Smooth muscle cell (in vitro differentiated cells): ENCODE measurements around the gene GHRH. TPM values are rescaled to one million over a fixed set of nuclear protein-coding genes. Genes with fewer than 3 reads are reported as not detected.
A peak's percentile ranks its signal among the peaks of the same experiment; 100 is the strongest.

Source experiments
- DNase-seq: peaks from one replicate; lab custom pipeline; 2025; ENCODE audit not compliant: unreplicated experiment; lab: John Stamatoyannopoulos, UW
- H2AFZ ChIP-seq: fragments of 200-600 bp; sonication (generic); 2 replicates; pipeline ENCODE4 v1.6.0; 2016; ENCODE audit warnings: antibody characterized with exemption, low read depth, mild to moderate bottlenecking
- H3F3A ChIP-seq: fragments of 200-600 bp; sonication (generic); 2 replicates; pipeline ENCODE4 v1.6.0; 2017; ENCODE audit warnings: antibody characterized with exemption, low read depth
- H3K27ac ChIP-seq: fragments of 200-600 bp; sonication (generic); 2 replicates; pipeline ENCODE4 v1.5.1; 2016; ENCODE audit warnings: low read depth, mild to moderate bottlenecking
- H3K27me3 ChIP-seq: fragments of 200-600 bp; sonication (generic); 2 replicates; pipeline ENCODE4 v1.6.1; 2016; ENCODE audit warnings: low read depth, mild to moderate bottlenecking
- H3K36me3 ChIP-seq: fragments of 200-600 bp; sonication (generic); 2 replicates; pipeline ENCODE4 v1.5.1; 2016; ENCODE audit warnings: low read depth
- H3K4me1 ChIP-seq: fragments of 200-600 bp; sonication (generic); 2 replicates; pipeline ENCODE4 v1.5.1; 2016; ENCODE audit warnings: low read depth
- H3K4me2 ChIP-seq: fragments of 200-600 bp; sonication (generic); 2 replicates; pipeline ENCODE4 v1.6.0; 2016; ENCODE audit warnings: mild to moderate bottlenecking
- H3K4me3 ChIP-seq: fragments of 200-600 bp; sonication (generic); 2 replicates; pipeline ENCODE4 v1.5.1; 2016; ENCODE audit warnings: mild to moderate bottlenecking
- H3K79me2 ChIP-seq: fragments of 200-600 bp; sonication (generic); 2 replicates; pipeline ENCODE4 v1.6.0; 2016; ENCODE audit warnings: low read depth, mild to moderate bottlenecking
- H3K9ac ChIP-seq: fragments of 200-600 bp; sonication (generic); 2 replicates; pipeline ENCODE4 v1.6.0; 2016; ENCODE audit warnings: low read depth
- H3K9me3 ChIP-seq: fragments of 200-600 bp; sonication (generic); replicated peaks from 2 replicates; pipeline ENCODE4 v1.5.1; 2016; ENCODE audit warnings: low read depth
- H4K20me1 ChIP-seq: fragments of 200-600 bp; sonication (generic); 2 replicates; pipeline ENCODE4 v1.6.0; 2016; ENCODE audit warnings: low read depth
- CTCF ChIP-seq: fragments of 200-600 bp; sonication (generic); IDR thresholded peaks from 2 replicates; pipeline ENCODE4 v1.5.1; 2017; ENCODE audit warnings: borderline replicate concordance, mild to moderate bottlenecking, antibody characterized with exemption; ENCODE audit not compliant: insufficient read depth, poor library complexity, severe bottlenecking
- WGBS: methylation state at CpG from one replicate; pipeline ENCODE4 v1.1.7; 2016; ENCODE audit warnings: low lambda C conversion rate; 5-methylcytosine and 5-hydroxymethylcytosine counted together
- polyA plus RNA-seq: library from polyadenylated mRNA; unstranded; fragments of >200 nt; fragmentation: Nextera tagmentation; extraction: Ambion mirVana; gene quantifications from 2 replicates; pipeline ENCODE4 v1.2.1, GENCODE V29; 2016
- total RNA-seq: library from RNA; depleted of rRNA; stranded (reverse); fragments of >200 nt; gene quantifications from 2 replicates; pipeline ENCODE4 v1.2.3, GENCODE V29; 2014

GHRH gene
- total and polyA plus RNA-seq, 2 experiments from 2014 or later, result not detected

- DNase-seq, result no peak
- peaks cover 70% of the 10 kb centered on the region for H3K79me2 ChIP-seq
- H3K4me1 ChIP-seq, result peaks cover 11% of the 10 kb centered on the region
- TF ChIP-seq CTCF, result no peak
- no peaks in the 10 kb centered on the region for H3K9me3 ChIP-seq
- no peak overlapping the region for H3K9ac ChIP-seq
- H3K27me3 ChIP-seq, result no peaks in the 10 kb centered on the region
- H2AFZ ChIP-seq, result no peak overlapping the region
- H3K4me3 ChIP-seq, result no peak overlapping the region
- H3K27ac ChIP-seq, result peak overlapping the region; percentile 97
- peaks cover 33% of the 10 kb centered on the region for H3F3A ChIP-seq
- no peaks in the 10 kb centered on the region for H4K20me1 ChIP-seq
- H3K4me2 ChIP-seq, result peak overlapping the region; percentile 42
- no peaks in the 10 kb centered on the region for H3K36me3 ChIP-seq
- WGBS, result 71% methylated on average over 13 of the region's 13 CpGs
These were observed 35.6 kb upstream of the GHRH start for GRCh38 chr20:37297066-37297736.

GRCh38 chr20:37296371-37296770 is 34.8 kb upstream of the GHRH start:
- peaks cover 11% of the 10 kb centered on the region for H3K4me1 ChIP-seq
- no peaks in the 10 kb centered on the region for H3K36me3 ChIP-seq
- peaks cover 34% of the 10 kb centered on the region for H3F3A ChIP-seq
- no peak overlapping the region for H2AFZ ChIP-seq
- 38% methylated on average over 2 of the region's 2 CpGs for WGBS
- TF ChIP-seq CTCF, result no peak
- H3K9me3 ChIP-seq, result no peaks in the 10 kb centered on the region
- H3K9ac ChIP-seq, result no peak overlapping the region
- no peaks in the 10 kb centered on the region for H3K27me3 ChIP-seq
- no peaks in the 10 kb centered on the region for H4K20me1 ChIP-seq
- peak overlapping the region; percentile 42 for H3K4me2 ChIP-seq
- H3K4me3 ChIP-seq, result no peak overlapping the region
- H3K27ac ChIP-seq, result peak overlapping the region; percentile 97
- no peak for DNase-seq
- peaks cover 71% of the 10 kb centered on the region for H3K79me2 ChIP-seq

- peak overlapping the region; percentile 51 for H3K9ac ChIP-seq
These were observed 34.0 kb upstream of the GHRH start for GRCh38 chr20:37295595-37295994.

More at GRCh38 chr20:37295595-37295994, 34.0 kb upstream of the GHRH start:
- H3F3A ChIP-seq, result peaks cover 34% of the 10 kb centered on the region
- peak overlapping the region; percentile 97 for H3K27ac ChIP-seq
- H2AFZ ChIP-seq, result no peak overlapping the region
- peaks cover 73% of the 10 kb centered on the region for H3K79me2 ChIP-seq
- peaks cover 11% of the 10 kb centered on the region for H3K4me1 ChIP-seq
- peak overlapping the region; percentile 61 for H3K4me2 ChIP-seq
- WGBS, result 67% methylated on average over 7 of the region's 7 CpGs
- no peak overlapping the region for H3K4me3 ChIP-seq
- no peak for DNase-seq
- no peaks in the 10 kb centered on the region for H3K27me3 ChIP-seq
- TF ChIP-seq CTCF, result no peak
- H3K36me3 ChIP-seq, result no peaks in the 10 kb centered on the region
- H4K20me1 ChIP-seq, result no peaks in the 10 kb centered on the region
- no peaks in the 10 kb centered on the region for H3K9me3 ChIP-seq
